GM12873 (cell line): ENCODE results near the gene WDR64.

Experiments
- TF ChIP-seq, protein P1 (sequence below): IDR thresholded peaks from 2 replicates; pipeline ENCODE4 v1.5.1; 2012; ENCODE audit warnings: low read depth, mild to moderate bottlenecking, moderate library complexity, low read length, control low read depth; ENCODE audit not compliant: insufficient read depth; ENCODE audit errors: missing control alignments

Gene WDR64

DNA sequence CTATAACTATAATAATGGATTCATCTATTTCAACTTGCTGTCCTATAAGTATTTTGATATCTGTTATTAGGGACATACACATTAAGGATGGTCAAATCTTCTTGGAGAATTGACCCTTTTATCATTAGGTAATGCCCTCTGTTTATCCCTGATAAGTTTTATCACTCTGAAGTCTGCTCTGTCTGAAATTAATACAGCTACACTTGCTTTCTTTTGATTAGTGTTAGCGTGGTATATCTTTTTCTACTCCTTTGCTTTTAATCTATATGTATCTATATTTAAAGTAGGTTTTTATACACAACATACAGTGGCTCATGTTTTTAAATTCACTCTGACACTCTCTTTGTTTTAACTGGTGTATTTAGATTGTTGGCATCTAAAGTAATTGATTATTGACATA lies 126.0 kb downstream of the WDR64 start:
- TF ChIP-seq, protein P1, sequence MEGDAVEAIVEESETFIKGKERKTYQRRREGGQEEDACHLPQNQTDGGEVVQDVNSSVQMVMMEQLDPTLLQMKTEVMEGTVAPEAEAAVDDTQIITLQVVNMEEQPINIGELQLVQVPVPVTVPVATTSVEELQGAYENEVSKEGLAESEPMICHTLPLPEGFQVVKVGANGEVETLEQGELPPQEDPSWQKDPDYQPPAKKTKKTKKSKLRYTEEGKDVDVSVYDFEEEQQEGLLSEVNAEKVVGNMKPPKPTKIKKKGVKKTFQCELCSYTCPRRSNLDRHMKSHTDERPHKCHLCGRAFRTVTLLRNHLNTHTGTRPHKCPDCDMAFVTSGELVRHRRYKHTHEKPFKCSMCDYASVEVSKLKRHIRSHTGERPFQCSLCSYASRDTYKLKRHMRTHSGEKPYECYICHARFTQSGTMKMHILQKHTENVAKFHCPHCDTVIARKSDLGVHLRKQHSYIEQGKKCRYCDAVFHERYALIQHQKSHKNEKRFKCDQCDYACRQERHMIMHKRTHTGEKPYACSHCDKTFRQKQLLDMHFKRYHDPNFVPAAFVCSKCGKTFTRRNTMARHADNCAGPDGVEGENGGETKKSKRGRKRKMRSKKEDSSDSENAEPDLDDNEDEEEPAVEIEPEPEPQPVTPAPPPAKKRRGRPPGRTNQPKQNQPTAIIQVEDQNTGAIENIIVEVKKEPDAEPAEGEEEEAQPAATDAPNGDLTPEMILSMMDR = no peak

DNA sequence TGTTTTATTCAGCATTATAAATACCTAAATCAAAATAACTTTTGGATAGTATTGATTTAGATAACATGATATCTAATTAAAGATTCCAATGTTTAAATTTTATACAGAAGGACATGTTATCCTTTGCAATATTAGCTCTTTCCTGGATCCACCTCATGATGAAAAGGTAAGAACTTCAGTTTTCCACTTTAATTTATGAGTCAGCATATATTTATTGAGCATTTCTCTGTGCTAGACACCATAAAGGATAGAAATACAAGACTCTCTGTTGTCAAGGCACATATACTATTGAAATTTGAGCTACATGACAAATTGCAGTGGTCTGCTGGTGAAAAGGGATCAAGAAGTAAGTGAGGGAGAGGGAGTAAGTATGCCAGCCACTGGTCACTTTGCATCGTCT lies 127.8 kb downstream of the WDR64 start:
- TF ChIP-seq, protein P1 = no peak

DNA sequence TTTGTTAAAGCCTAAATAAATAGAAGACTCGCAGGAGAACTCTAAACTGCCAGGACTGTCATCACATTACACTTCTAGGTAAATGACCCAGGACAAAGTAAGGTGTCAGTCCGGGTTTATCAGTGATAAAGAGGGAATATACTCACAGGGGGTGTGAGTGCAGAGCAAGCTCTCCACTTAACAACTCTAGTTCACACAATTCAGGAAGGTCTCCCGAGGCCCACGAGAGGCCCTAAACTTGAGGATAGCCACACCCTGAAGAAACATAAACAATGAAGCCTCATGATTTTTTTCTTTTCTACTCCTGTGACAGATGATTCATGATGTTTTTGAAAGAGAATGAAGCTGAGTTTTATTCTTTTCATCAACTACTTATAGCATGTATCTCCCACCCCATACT lies 130.3 kb downstream of the WDR64 start:
- TF ChIP-seq, protein P1 = no peak

DNA sequence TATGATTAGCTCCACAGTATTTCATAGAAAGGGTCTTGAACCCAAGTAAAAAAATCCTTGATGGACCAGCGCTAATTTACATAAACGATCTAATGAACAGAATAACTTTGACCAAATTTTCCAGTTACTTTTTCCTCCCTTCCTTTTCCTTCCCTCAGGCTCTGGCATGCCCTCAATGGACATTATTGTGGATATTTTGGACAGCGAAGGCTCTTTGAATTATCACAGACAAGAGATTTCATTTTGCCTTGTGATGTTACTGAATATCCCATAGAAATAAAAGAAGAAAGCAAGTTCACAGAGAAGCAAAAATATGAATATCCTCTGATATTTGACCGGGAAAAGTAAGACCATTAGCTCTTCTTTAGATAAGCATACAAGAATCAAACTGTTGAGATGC lies 135.6 kb downstream of the WDR64 start:
- TF ChIP-seq, protein P1 = no peak

DNA sequence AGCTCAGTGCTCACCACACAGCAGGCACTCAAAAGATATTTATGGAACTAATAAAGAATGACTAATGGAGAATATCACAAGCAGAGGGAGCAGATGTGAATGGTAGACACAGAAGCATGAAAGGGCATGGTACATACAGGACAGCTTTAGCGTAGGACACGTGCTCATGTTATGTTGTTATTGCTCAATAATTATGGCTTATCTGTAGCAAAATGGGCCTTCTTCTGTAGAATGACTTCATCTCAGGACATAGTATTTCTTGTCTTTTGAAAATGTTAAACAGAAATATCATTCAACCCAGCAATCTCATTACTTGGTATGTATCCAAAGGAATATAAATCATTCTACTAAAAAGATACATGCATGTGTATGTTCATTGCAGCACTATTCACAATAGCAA lies 137.0 kb downstream of the WDR64 start:
- TF ChIP-seq, protein P1 = no peak

DNA sequence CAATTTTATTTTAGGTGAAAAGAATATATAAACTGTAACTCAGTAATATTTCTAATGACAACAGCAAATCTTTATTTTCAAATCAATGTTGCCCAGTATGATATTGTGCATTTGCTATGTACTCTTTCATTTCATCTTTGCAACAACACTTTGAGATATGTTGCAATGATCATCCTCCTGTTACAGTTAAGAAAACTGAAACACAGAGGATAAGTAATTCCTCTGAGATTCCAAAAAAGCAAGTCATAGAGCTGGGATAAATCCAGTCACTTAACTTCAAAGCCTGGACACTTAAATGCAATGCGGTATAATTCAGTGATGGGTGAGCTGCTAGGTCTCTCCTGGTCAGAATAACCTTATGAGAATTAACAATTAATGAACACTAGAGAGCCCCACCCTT lies 147.3 kb downstream of the WDR64 start:
- TF ChIP-seq, protein P1 = no peak

DNA sequence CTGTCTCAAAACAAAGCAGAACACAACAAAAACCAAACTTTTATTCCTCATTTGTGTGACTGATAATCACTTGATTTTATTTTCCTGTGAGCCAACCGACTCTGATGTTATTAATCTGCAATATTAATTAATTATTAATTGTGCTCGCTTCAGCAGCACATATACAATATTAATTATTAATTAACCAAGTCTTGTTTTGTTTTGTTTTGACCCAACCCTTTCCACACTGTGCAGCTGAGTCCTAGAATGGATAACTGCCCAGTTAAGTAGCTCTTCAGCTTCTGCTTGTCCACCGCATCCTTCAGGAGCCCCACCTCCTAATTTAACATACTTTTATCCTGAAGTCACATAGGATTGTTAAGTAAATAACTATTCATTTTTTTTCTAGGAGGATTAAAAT lies 148.6 kb downstream of the WDR64 start:
- TF ChIP-seq, protein P1 = no peak
